Measurements from ENCODE around the gene RPAP2.

The RPAP2 gene

DNA sequence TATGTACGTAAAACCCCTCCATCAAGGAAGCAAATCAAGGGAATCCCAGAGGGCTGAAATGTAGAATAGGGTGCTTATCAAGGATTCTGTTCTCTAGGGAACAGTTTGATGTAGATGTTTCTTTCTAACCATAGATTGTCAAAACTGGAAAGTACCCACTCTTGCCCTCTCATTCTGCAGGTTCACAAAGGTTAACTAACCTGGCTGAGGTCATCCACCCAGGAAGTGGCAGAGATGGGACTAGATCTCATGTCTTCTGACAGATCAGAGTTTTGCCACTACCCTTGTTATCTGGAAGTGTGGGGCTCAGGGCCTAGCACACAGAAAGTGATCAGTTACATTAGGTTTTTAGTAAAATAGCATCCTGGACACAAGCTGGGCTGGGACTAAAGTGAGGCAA lies 140.4 kb downstream of the RPAP2 start:
- no peak overlapping the region for H3K4me3 ChIP-seq (ENCODE audit: low read depth in 1 of 2, low read length in 2 of 2)
- H2AFZ ChIP-seq (ENCODE audit: low read depth, low read length): no peak overlapping the region; the same call in 1 of the 2 replicates
- TF ChIP-seq, protein P1, sequence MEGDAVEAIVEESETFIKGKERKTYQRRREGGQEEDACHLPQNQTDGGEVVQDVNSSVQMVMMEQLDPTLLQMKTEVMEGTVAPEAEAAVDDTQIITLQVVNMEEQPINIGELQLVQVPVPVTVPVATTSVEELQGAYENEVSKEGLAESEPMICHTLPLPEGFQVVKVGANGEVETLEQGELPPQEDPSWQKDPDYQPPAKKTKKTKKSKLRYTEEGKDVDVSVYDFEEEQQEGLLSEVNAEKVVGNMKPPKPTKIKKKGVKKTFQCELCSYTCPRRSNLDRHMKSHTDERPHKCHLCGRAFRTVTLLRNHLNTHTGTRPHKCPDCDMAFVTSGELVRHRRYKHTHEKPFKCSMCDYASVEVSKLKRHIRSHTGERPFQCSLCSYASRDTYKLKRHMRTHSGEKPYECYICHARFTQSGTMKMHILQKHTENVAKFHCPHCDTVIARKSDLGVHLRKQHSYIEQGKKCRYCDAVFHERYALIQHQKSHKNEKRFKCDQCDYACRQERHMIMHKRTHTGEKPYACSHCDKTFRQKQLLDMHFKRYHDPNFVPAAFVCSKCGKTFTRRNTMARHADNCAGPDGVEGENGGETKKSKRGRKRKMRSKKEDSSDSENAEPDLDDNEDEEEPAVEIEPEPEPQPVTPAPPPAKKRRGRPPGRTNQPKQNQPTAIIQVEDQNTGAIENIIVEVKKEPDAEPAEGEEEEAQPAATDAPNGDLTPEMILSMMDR (IDR thresholded peaks at IDR 0.05; ENCODE audit: borderline replicate concordance, extremely low read depth, low read length, poor library complexity, severe bottlenecking): no peak
- no peak for TF ChIP-seq EZH2 (IDR thresholded peaks at IDR 0.05; ENCODE audit: borderline replicate concordance, low read depth, low read length, severe bottlenecking)
- H3K27ac ChIP-seq (ENCODE audit: low read length): no peak overlapping the region
- ATAC-seq (ENCODE audit: insufficient read depth, low read depth) (no peak), DNase-seq (no peak)
- no peak overlapping the region for H3K9ac ChIP-seq (ENCODE audit: low read depth, low read length)
- no peaks in the 10 kb centered on the region for H3K36me3 ChIP-seq (ENCODE audit: insufficient read depth, low read length)
- no peaks in the 10 kb centered on the region for H4K20me1 ChIP-seq (ENCODE audit: insufficient read depth, low read length)
- peaks cover 10% of the 10 kb centered on the region for H3K4me1 ChIP-seq (ENCODE audit: insufficient read depth, low read length)
- no peaks in the 10 kb centered on the region for H3K27me3 ChIP-seq (ENCODE audit: insufficient read depth, low read length, poor library complexity)
- H3K4me2 ChIP-seq (ENCODE audit: insufficient read depth, low read length): no peak overlapping the region
- H3K79me2 ChIP-seq (ENCODE audit: insufficient read depth, low read length): no peaks in the 10 kb centered on the region
- peaks cover 10% of the 10 kb centered on the region for H3K9me3 ChIP-seq (ENCODE audit: insufficient read depth, low read length, severe bottlenecking)

DNA sequence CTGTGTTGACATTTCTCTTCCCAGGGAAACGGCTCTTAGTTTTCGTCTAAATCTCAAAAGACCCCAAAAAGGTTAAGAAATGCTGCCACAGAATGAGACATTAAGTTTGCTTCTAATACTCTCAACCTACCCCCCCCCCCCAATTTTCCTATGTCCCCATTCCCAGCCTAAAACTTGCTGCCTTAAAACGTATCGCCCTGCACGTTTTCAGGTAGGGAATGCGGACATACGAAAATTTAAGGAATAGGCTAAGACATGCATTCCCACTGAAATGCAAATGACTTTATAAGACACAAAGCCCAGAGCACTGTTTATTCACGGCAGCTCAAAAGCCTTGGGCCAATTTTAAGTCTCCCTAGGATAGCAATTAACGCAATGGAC lies 142.4 kb downstream of the RPAP2 start:
- Histone ChIP-seq H3K9ac (ENCODE audit: low read depth, low read length) (no peak overlapping the region), H4K20me1 (ENCODE audit: insufficient read depth, low read length) (no peaks in the 10 kb centered on the region), H3K27me3 (ENCODE audit: insufficient read depth, low read length, poor library complexity) (no peaks in the 10 kb centered on the region), H3K9me3 (ENCODE audit: insufficient read depth, low read length, severe bottlenecking) (peaks cover 6% of the 10 kb centered on the region), H3K4me1 (ENCODE audit: insufficient read depth, low read length) (peaks cover 13% of the 10 kb centered on the region), H3K36me3 (ENCODE audit: insufficient read depth, low read length) (no peaks in the 10 kb centered on the region), H3K4me2 (ENCODE audit: insufficient read depth, low read length) (no peak overlapping the region), H3K79me2 (ENCODE audit: insufficient read depth, low read length) (no peaks in the 10 kb centered on the region), H2AFZ (ENCODE audit: low read depth, low read length) (no peak overlapping the region), H3K27ac (ENCODE audit: low read length) (no peak overlapping the region), H3K4me3 (ENCODE audit: low read depth in 1 of 2, low read length in 2 of 2) (no peak overlapping the region)
- ATAC-seq (ENCODE audit: insufficient read depth, low read depth): no peak
- TF ChIP-seq, protein P1 (IDR thresholded peaks at IDR 0.05; ENCODE audit: borderline replicate concordance, extremely low read depth, low read length, poor library complexity, severe bottlenecking): no peak
- TF ChIP-seq EZH2 (IDR thresholded peaks at IDR 0.05; ENCODE audit: borderline replicate concordance, low read depth, low read length, severe bottlenecking): no peak
- no peak for DNase-seq

DNA sequence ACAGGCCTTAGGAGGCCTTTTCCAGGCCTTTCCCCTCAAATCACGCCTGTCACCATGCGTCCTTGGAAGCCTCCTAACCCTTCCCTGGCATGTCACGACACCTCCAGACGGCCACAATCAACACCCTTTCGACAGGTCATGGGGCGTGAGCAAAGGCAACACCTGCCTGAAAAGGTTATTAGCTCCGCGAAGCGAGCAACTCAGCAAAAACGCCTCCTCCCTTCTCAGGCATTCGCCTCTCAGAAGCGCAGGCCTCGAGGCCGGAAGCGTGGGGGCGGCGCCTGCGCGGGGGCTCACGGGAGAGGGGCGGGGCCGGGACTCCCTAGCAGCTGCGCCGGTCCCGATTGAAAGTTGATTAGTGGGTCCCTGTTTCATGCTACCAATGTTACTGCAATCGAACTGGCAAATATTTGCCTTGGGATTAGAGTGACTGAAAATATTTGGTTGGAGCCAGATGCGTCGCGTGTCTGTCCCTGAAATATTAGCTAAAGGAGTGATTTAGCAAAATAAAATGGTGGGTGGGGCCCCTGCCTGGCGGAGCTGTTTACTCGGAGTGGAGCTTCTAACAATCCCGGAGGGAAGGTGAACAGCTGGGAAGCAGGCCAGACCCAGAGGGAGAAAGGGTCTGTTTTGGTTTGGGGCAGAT lies 143.0 kb downstream of the RPAP2 start:
- Histone ChIP-seq H3K4me1 (ENCODE audit: insufficient read depth, low read length) (peaks cover 13% of the 10 kb centered on the region), H3K36me3 (ENCODE audit: insufficient read depth, low read length) (no peaks in the 10 kb centered on the region), H4K20me1 (ENCODE audit: insufficient read depth, low read length) (no peaks in the 10 kb centered on the region), H3K27ac (ENCODE audit: low read length) (no peak overlapping the region), H2AFZ (ENCODE audit: low read depth, low read length) (no peak overlapping the region), H3K4me2 (ENCODE audit: insufficient read depth, low read length) (no peak overlapping the region), H3K27me3 (ENCODE audit: insufficient read depth, low read length, poor library complexity) (no peaks in the 10 kb centered on the region), H3K79me2 (ENCODE audit: insufficient read depth, low read length) (no peaks in the 10 kb centered on the region), H3K4me3 (ENCODE audit: low read depth in 1 of 2, low read length in 2 of 2) (no peak overlapping the region), H3K9me3 (ENCODE audit: insufficient read depth, low read length, severe bottlenecking) (peaks cover under 1% of the 10 kb centered on the region), H3K9ac (ENCODE audit: low read depth, low read length) (no peak overlapping the region)
- TF ChIP-seq EZH2 (IDR thresholded peaks at IDR 0.05; ENCODE audit: borderline replicate concordance, low read depth, low read length, severe bottlenecking): no peak
- TF ChIP-seq, protein P1 (IDR thresholded peaks at IDR 0.05; ENCODE audit: borderline replicate concordance, extremely low read depth, low read length, poor library complexity, severe bottlenecking): no peak
- DNase-seq: no peak
- no peak for ATAC-seq (ENCODE audit: insufficient read depth, low read depth)

Data from DND-41 (cell line).